Measurements from ENCODE around the gene HES4. TPM values are rescaled to one million over a fixed set of nuclear protein-coding genes. Genes with fewer than 3 reads are reported as not detected.
"Not testable (repeated sequence)": the region's sequence is repeated elsewhere in the genome, so short reads cannot be mapped to it uniquely, and the experiment has no call there.

The HES4 gene
- total and polyA plus RNA-seq, 10 of the 15 experiments (the other 5 are each of a cell fraction or from before 2014, with no cell fraction given) = 0.44 to 1.7 (median 0.85) TPM; not detected in 5

DNA sequence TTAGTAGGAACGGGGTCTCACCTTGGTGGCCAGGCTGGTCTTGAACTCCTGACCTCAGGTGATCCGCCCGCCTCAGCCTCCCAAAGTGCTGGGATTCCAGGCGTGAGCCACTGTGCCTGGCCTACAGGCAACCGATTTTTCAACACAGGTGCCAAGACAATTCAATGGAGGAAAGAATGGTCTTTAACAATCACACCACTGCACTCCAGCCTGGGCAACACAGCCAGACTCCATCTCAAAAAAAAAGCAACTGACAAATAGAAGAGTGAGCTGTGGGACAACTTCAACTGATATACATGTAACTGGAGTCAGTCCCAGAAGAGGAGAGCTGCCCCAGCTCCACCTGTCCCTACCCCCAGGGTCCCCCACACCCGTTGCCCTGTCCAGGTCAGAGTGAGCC is 5.4 kb downstream of the HES4 start:
- H3K9ac ChIP-seq (ENCODE audit: control insufficient read depth, insufficient read depth, low read length); H3K4me3 ChIP-seq; SMC1A ChIA-PET (ENCODE audit: uncharacterized antibody, unreplicated experiment); DNase-seq (ENCODE audit: low read depth, low spot score); H3K36me3 ChIP-seq (ENCODE audit: control insufficient read depth in 2 of 2, insufficient read depth in 2 of 2, low read length in 1 of 2); intact Hi-C loops (cut with micrococcal nuclease; ENCODE audit: unreplicated experiment); H3K9me3 ChIP-seq (replicated peaks; ENCODE audit: control insufficient read depth, insufficient read depth, low read length); ATAC-seq; H3K4me2 ChIP-seq (ENCODE audit: control insufficient read depth, insufficient read depth); H3K79me2 ChIP-seq (ENCODE audit: control insufficient read depth, insufficient read depth, low read length); FAIRE-seq; H3K27ac ChIP-seq (ENCODE audit: control insufficient read depth, insufficient read depth); H4K20me1 ChIP-seq (ENCODE audit: control insufficient read depth, insufficient read depth); H2AFZ ChIP-seq (ENCODE audit: control insufficient read depth, low read depth, low read length); in situ Hi-C loops (cut with MboI); BruUV-seq (replicated peaks): not testable (repeated sequence)
- CTCF ChIA-PET = interaction anchor here (1.2 to 4.7 kb wide), 3 partner anchors 8 to 65 kb away, joined by 3 to 34 read pairs (median 27); no protein-coding TSS in a partner anchor
- Histone ChIP-seq H3K27me3 (replicated peaks in 1 of 2; ENCODE audit: control insufficient read depth in 2 of 2, insufficient read depth in 2 of 2, low read length in 1 of 2) (peaks cover 0 to 11% of the 10 kb centered on the region in 2 experiments; a peak in 2 of 4 replicates), H3K4me1 (ENCODE audit: control insufficient read depth, insufficient read depth, low read length) (peaks cover 20% of the 10 kb centered on the region)
- WGBS (ENCODE audit: insufficient coverage, insufficient replicate concordance, low lambda C conversion rate, missing lambda C conversion rate) = 48% methylated on average over 6 of the region's 6 CpGs
- POLR2A ChIA-PET = interaction anchor here (1.0 kb wide), 1 partner anchor 25 kb away, joined by 3 read pairs; no protein-coding TSS in a partner anchor
- RAD21 ChIA-PET (ENCODE audit: unreplicated experiment) = interaction anchor here (1.6 kb wide), 1 partner anchor 10 kb away, joined by 6 read pairs; no protein-coding TSS in a partner anchor

DNA sequence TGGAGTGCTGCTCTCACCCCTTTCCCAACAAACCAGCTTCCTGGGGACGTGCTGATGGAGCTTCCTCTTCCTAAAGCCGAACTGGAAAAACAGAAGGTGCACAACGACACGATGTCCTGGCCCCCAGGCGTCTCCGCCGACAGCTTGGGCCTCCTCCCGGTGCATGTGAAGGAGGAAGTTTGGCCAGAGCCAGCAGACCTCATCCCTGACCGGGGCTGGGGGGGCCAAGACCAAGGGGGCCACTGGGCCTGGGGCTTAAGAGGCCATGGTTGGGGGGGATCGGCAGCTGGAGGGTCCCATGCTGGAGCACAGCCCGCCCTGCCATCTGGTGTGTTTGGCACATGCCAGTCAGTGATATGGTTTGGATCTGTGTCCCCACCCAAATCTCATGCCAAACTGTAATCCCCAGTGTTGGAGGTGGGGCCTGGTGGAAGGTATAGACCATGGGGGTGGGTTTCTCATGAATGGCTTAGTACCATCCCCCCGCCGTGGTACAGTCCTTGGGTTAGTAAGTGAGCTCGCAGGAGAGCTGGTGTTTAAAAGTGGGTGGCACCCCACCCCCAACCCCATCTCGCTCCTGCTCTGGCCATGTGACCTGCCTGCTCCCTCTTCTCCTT is 6.4 kb downstream of the HES4 start:
- DNase-seq (ENCODE audit: low read depth, low spot score) = no peak
- ChIA-PET RAD21 (ENCODE audit: unreplicated experiment) (interaction anchor here (1.5 to 1.6 kb wide), 2 partner anchors 8 to 9 kb away, joined by 3 to 6 read pairs; no protein-coding TSS in a partner anchor), SMC1A (ENCODE audit: uncharacterized antibody, unreplicated experiment) (interaction anchor here (2.2 kb wide), 1 partner anchor 8 kb away, joined by 8 read pairs; no protein-coding TSS in a partner anchor), POLR2A (interaction anchor here (0.7 to 2.4 kb wide), 3 partner anchors 8 to 170 kb away, joined by 3 to 11 read pairs (median 10); partner anchors contain the start of gene ISG15), CTCF (interaction anchor here (1.0 to 4.7 kb wide), 5 partner anchors 9 to 66 kb away, joined by 3 to 34 read pairs (median 6); no protein-coding TSS in a partner anchor)
- intact Hi-C loops (cut with micrococcal nuclease; ENCODE audit: unreplicated experiment) (no loop called here), in situ Hi-C loops (cut with MboI) (no loop called here)
- no peak overlapping the region for H2AFZ ChIP-seq (ENCODE audit: control insufficient read depth, low read depth, low read length)
- 83% methylated on average over 15 of the region's 15 CpGs for WGBS (ENCODE audit: insufficient coverage, insufficient replicate concordance, low lambda C conversion rate, missing lambda C conversion rate)
- H3K9me3 ChIP-seq (replicated peaks; ENCODE audit: control insufficient read depth, insufficient read depth, low read length) = peaks cover 3% of the 10 kb centered on the region; the same call in 2 of the 3 replicates
- peaks cover 0 to 6% of the 10 kb centered on the region in 2 experiments; a peak in 1 of 4 replicates for H3K27me3 ChIP-seq (replicated peaks in 1 of 2; ENCODE audit: control insufficient read depth in 2 of 2, insufficient read depth in 2 of 2, low read length in 1 of 2)
- no peaks in the 10 kb centered on the region for H3K79me2 ChIP-seq (ENCODE audit: control insufficient read depth, insufficient read depth, low read length)
- no peak overlapping the region for H3K4me3 ChIP-seq
- H3K4me2 ChIP-seq (ENCODE audit: control insufficient read depth, insufficient read depth) = no peak overlapping the region
- peaks cover 20% of the 10 kb centered on the region for H3K4me1 ChIP-seq (ENCODE audit: control insufficient read depth, insufficient read depth, low read length)
- H3K9ac ChIP-seq (ENCODE audit: control insufficient read depth, insufficient read depth, low read length) = no peak overlapping the region
- no peaks in the 10 kb centered on the region for H3K36me3 ChIP-seq (ENCODE audit: control insufficient read depth in 2 of 2, insufficient read depth in 2 of 2, low read length in 1 of 2)
- ATAC-seq = no peak
- FAIRE-seq = no peak
- TF ChIP-seq, protein P1, sequence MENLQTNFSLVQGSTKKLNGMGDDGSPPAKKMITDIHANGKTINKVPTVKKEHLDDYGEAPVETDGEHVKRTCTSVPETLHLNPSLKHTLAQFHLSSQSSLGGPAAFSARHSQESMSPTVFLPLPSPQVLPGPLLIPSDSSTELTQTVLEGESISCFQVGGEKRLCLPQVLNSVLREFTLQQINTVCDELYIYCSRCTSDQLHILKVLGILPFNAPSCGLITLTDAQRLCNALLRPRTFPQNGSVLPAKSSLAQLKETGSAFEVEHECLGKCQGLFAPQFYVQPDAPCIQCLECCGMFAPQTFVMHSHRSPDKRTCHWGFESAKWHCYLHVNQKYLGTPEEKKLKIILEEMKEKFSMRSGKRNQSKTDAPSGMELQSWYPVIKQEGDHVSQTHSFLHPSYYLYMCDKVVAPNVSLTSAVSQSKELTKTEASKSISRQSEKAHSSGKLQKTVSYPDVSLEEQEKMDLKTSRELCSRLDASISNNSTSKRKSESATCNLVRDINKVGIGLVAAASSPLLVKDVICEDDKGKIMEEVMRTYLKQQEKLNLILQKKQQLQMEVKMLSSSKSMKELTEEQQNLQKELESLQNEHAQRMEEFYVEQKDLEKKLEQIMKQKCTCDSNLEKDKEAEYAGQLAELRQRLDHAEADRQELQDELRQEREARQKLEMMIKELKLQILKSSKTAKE (IDR thresholded peaks at IDR 0.05; ENCODE audit: low read depth, poor library complexity, severe bottlenecking) = no peak
- TF ChIP-seq FOS (IDR thresholded peaks at IDR 0.05; ENCODE audit: borderline replicate concordance, extremely low read depth, insufficient read length) (no peak), BMI1 (IDR thresholded peaks at IDR 0.05; ENCODE audit: borderline replicate concordance) (no peak)
- no TSS peak for BruUV-seq (replicated peaks)
- H4K20me1 ChIP-seq (ENCODE audit: control insufficient read depth, insufficient read depth) = no peaks in the 10 kb centered on the region
- H3K27ac ChIP-seq (ENCODE audit: control insufficient read depth, insufficient read depth) = no peak overlapping the region

Measured in GM12878 (cell line).